ENCODE measurements around the gene KCNS1. TPM values are rescaled to one million over a fixed set of nuclear protein-coding genes. Genes with fewer than 3 reads are reported as not detected.

Gene KCNS1
- total RNA-seq, 2 donors from 2014 or later, result not detected

DNA sequence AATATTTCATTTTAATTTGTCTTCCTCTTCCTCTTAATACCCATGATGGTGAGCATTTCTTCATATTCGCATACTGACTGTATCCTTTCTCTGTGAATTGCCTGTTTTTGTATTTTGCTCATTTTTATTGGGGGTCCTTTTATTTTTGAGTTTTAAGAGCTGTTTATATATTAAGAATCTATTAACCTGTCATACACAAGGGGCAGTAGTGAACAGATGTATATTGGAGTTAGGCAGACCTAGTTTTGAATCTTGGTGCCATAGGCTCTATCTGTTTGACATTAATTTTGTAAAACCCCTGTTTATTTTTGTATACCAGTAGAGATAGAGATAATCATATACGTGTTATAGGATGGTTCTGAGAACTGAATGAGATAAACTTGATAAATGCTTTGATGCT lies 17.1 kb upstream of the KCNS1 start:
- no peak for DNase-seq
- no peak overlapping the region for H3K27ac ChIP-seq
- H3K4me3 ChIP-seq, result no peak overlapping the region
- intact Hi-C loops (cut with DNase I), result no loop called here
- no peaks in the 10 kb centered on the region for H3K9me3 ChIP-seq
- H3K27me3 ChIP-seq, result no peaks in the 10 kb centered on the region
- WGBS, 2 donors, result 65 to 71% methylated on average over 2 of the region's 2 CpGs
- no peak for TF ChIP-seq POLR2A (IDR thresholded peaks at IDR 0.05)
- TF ChIP-seq, protein P1, sequence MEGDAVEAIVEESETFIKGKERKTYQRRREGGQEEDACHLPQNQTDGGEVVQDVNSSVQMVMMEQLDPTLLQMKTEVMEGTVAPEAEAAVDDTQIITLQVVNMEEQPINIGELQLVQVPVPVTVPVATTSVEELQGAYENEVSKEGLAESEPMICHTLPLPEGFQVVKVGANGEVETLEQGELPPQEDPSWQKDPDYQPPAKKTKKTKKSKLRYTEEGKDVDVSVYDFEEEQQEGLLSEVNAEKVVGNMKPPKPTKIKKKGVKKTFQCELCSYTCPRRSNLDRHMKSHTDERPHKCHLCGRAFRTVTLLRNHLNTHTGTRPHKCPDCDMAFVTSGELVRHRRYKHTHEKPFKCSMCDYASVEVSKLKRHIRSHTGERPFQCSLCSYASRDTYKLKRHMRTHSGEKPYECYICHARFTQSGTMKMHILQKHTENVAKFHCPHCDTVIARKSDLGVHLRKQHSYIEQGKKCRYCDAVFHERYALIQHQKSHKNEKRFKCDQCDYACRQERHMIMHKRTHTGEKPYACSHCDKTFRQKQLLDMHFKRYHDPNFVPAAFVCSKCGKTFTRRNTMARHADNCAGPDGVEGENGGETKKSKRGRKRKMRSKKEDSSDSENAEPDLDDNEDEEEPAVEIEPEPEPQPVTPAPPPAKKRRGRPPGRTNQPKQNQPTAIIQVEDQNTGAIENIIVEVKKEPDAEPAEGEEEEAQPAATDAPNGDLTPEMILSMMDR (IDR thresholded peaks at IDR 0.05), result no peak
- H3K4me1 ChIP-seq, result no peaks in the 10 kb centered on the region
- no peaks in the 10 kb centered on the region for H3K36me3 ChIP-seq (replicated peaks in 1 of 2; ENCODE audit: insufficient read depth in 1 of 2, low read depth in 2 of 2)
- no peak for ATAC-seq

DNA sequence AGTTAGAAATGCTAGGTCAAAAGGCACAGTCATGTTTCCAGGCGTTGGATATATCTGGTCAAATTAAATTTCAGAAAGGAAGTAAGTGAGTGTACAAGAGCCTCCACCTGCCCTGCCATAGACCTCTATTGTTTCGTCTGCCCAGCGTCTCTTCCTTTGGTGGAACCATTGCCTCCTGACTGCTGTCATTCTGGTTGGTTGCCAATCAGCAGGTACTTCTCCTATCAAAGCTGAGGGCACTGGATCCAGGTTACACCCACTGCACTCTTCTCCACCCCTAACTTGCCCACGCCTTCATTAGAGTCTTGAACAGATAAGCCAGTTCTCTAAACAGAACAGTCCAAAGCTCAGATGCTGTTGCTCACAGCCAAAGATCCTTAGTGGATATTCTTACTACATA lies 16.7 kb upstream of the KCNS1 start:
- Histone ChIP-seq H3K36me3 (replicated peaks in 1 of 2; ENCODE audit: insufficient read depth in 1 of 2, low read depth in 2 of 2) (no peaks in the 10 kb centered on the region), H3K27ac (no peak overlapping the region), H3K27me3 (no peaks in the 10 kb centered on the region), H3K4me3 (no peak overlapping the region), H3K9me3 (no peaks in the 10 kb centered on the region), H3K4me1 (no peaks in the 10 kb centered on the region)
- DNase-seq (no peak), ATAC-seq (no peak)
- TF ChIP-seq, protein P1 (IDR thresholded peaks at IDR 0.05), result no peak
- no peak for TF ChIP-seq POLR2A (IDR thresholded peaks at IDR 0.05)
- intact Hi-C loops (cut with DNase I), result no loop called here
- 43 to 49% methylated on average over 4 of the region's 4 CpGs for WGBS, 2 donors

DNA sequence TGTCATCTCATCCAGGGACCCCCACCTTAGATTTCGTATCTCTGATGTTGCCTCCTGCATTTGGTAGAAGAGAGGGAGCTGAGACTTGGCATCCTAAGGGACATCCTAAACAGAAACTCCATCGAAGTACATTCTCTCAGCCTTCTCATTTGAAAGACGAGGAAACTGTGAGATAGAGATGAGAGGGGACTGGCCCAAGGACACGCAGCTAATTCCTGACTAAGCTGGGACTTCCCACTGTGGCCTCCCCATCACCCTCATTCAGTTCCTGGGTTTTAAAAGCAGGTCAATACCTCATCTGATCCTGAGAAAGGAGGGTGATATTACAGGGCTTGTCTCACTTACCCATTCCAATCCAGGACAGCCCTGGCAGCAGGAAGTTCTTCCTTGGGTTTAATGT lies 14.9 kb upstream of the KCNS1 start:
- no peaks in the 10 kb centered on the region for H3K9me3 ChIP-seq
- ATAC-seq (no peak), DNase-seq (no peak)
- TF ChIP-seq, protein P1 (IDR thresholded peaks at IDR 0.05), result no peak
- no peak for TF ChIP-seq POLR2A (IDR thresholded peaks at IDR 0.05)
- no peaks in the 10 kb centered on the region for H3K36me3 ChIP-seq (replicated peaks in 1 of 2; ENCODE audit: insufficient read depth in 1 of 2, low read depth in 2 of 2)
- WGBS, 2 donors, result 64 to 74% methylated on average over 3 to 4 of the region's 4 CpGs
- intact Hi-C loops (cut with DNase I), result no loop called here
- H3K27ac ChIP-seq, result no peak overlapping the region
- H3K27me3 ChIP-seq, result no peaks in the 10 kb centered on the region
- no peak overlapping the region for H3K4me3 ChIP-seq
- H3K4me1 ChIP-seq, result no peaks in the 10 kb centered on the region

GRCh38 chr20:45115386-45115774 lies 14.5 kb upstream of the KCNS1 start:
- H3K36me3 ChIP-seq (replicated peaks in 1 of 2; ENCODE audit: insufficient read depth in 1 of 2, low read depth in 2 of 2), result no peaks in the 10 kb centered on the region
- no peaks in the 10 kb centered on the region for H3K4me1 ChIP-seq
- 69 to 76% methylated on average over 3 of the region's 3 CpGs for WGBS, 2 donors
- H3K27me3 ChIP-seq, result no peaks in the 10 kb centered on the region
- DNase-seq, result no peak
- no peak for ATAC-seq
- no peaks in the 10 kb centered on the region for H3K9me3 ChIP-seq
- no peak overlapping the region for H3K27ac ChIP-seq
- TF ChIP-seq, protein P1 (IDR thresholded peaks at IDR 0.05), result no peak
- H3K4me3 ChIP-seq, result no peak overlapping the region
- intact Hi-C loops (cut with DNase I), result no loop called here

DNA sequence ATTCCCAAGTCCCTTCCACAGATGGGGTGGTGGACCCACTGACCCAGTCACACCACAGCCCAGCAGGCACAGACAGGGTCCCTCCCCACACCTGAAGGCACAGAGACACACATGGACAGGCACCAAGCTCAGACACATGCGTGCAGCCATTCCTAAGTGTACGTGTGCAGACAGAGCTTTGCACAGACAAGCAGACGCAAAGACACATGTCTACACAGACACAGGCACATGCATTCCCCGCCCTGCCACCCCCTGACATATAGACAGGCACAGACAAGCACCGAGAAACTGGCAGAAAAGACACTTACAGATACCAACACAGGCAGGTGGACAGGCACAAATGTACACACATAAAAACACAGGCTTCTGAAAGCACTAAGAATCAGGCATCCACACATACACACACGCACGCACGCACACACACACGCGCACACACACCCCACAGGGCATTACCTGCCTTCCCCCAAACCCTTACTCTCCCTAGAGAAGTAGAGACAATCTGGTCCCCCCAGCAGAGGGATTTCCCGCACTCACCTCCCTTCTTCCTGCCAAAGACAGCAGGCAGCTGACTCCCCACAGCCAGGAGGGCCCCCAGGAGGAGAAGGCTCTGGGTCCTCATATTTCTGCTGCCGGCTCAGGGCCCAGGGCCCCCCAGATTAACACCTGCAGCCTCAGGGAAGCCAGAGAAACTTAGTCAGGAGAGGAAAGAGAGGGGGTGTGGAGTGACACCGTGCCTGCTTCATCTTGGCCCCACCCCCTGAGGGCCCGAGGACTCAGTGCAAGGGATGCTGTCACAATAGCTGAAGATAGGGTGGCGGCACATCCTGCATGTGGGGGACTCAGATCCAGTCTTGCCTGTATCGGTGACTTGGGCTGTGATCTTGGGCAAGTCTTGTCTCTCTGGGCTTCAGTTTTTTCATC lies 13.8 kb upstream of the KCNS1 start, which contains the start of gene WFDC5:
TSS of gene WFDC5 (minus strand) at position 710 of the 921 bp plus-strand sequence. CDS start at position 619, 91 bp downstream.
- ATAC-seq, result no peak

More for the DNA sequence above, 13.8 kb upstream of the KCNS1 start, which contains the start of gene WFDC5:
- H3K4me1 ChIP-seq, result no peaks in the 10 kb centered on the region
- H3K9me3 ChIP-seq, result no peaks in the 10 kb centered on the region
- intact Hi-C loops (cut with DNase I), result no loop called here
- 53 to 54% methylated on average over 16 of the region's 16 CpGs for WGBS, 2 donors
- DNase-seq, result no peak
- H3K27me3 ChIP-seq, result no peaks in the 10 kb centered on the region
- no peak for TF ChIP-seq POLR2A (IDR thresholded peaks at IDR 0.05)
- TF ChIP-seq, protein P1 (IDR thresholded peaks at IDR 0.05), result no peak
- no peaks in the 10 kb centered on the region for H3K36me3 ChIP-seq (replicated peaks in 1 of 2; ENCODE audit: insufficient read depth in 1 of 2, low read depth in 2 of 2)
- H3K27ac ChIP-seq, result no peak within 1 kb of the TSS
- no peak within 1 kb of the TSS for H3K4me3 ChIP-seq

Data from body of pancreas (tissue), 4 donors.